IPS-18a (cell line): Measurements from ENCODE around the gene FAAH2.
"Not testable (repeated sequence)": the region's sequence is repeated elsewhere in the genome, so short reads cannot be mapped to it uniquely, and the experiment has no call there.

Experiments used
- H3K27ac ChIP-seq: one replicate; pipeline ENCODE4 v1.5.1; 2013; ENCODE audit warnings: low read length
- H3K27me3 ChIP-seq: one replicate; pipeline ENCODE4 v1.6.1; 2013; ENCODE audit warnings: mild to moderate bottlenecking, low read length; ENCODE audit not compliant: control insufficient read depth, insufficient read depth
- H3K36me3 ChIP-seq: one replicate; pipeline ENCODE4 v1.6.1; 2013; ENCODE audit warnings: low read depth, low read length; ENCODE audit not compliant: control insufficient read depth
- H3K4me1 ChIP-seq: one replicate; pipeline ENCODE4 v1.6.1; 2013; ENCODE audit warnings: low read depth, low read length; ENCODE audit not compliant: control insufficient read depth
- H3K4me3 ChIP-seq: one replicate; pipeline ENCODE4 v1.5.1; 2013; ENCODE audit warnings: low read length
- H3K9ac ChIP-seq: one replicate; pipeline ENCODE4 v1.6.1; 2013; ENCODE audit warnings: mild to moderate bottlenecking, low read length, moderate library complexity
- H3K9me3 ChIP-seq: one replicate; pipeline ENCODE4 v1.6.1; 2013; ENCODE audit warnings: low read depth, low read length; ENCODE audit not compliant: control insufficient read depth

Gene FAAH2

DNA sequence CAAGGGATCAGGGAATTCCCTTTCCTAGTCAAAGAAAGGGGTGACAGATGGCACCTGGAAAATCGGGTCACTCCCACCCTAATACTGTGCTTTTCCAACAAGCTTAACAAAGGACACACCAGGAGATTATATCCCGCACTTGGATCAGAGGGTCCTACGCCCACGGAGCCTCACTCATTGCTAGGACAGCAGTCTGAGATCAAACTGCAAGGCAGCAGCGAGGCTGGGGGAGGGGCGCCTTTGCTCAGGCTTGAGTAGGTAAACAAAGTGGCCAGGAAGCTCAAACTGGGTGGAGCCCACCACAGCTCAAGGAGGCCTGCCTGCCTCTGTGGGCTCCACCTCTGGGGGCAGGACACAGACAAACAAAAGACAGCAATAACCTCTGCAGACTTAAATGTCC lies 9.2 kb downstream of the FAAH2 start:
- not testable (repeated sequence) for H3K36me3 ChIP-seq, H3K27ac ChIP-seq, H3K9ac ChIP-seq, H3K27me3 ChIP-seq, H3K4me1 ChIP-seq, H3K4me3 ChIP-seq
- peaks cover 21% of the 10 kb centered on the region for H3K9me3 ChIP-seq

DNA sequence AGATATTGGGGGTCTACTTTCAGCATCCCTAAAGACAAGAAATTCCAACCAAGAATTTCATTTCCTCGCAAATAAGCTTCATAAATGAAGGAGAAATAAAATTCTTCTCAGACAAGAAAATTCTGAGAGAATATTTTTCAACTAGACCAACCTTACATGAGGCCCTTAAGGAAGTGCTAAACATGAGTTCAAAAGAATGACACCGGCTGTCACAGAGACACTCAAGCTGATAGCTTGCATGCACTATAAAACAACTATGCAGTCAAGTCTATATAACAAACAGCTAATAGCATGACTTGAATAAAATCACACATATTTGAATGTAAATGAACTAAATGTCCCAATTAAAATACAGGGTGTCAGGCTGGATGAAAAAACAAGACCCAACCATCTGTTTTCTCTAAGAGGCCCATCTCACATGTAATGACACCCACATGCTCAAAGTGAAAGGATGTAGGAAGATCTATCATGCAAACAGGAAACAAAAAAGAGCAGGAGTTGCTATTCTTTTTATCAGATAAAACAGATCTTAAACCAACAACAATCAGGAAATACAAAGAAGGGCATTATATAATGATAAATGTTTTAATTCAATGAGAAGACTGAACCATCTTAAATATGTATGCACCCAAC lies 27.2 kb downstream of the FAAH2 start:
- Histone ChIP-seq H3K27me3 (no peaks in the 10 kb centered on the region), H3K36me3 (no peaks in the 10 kb centered on the region), H3K9ac (no peak overlapping the region), H3K4me1 (no peaks in the 10 kb centered on the region), H3K27ac (no peak overlapping the region), H3K9me3 (peaks cover 47% of the 10 kb centered on the region), H3K4me3 (no peak overlapping the region)

DNA sequence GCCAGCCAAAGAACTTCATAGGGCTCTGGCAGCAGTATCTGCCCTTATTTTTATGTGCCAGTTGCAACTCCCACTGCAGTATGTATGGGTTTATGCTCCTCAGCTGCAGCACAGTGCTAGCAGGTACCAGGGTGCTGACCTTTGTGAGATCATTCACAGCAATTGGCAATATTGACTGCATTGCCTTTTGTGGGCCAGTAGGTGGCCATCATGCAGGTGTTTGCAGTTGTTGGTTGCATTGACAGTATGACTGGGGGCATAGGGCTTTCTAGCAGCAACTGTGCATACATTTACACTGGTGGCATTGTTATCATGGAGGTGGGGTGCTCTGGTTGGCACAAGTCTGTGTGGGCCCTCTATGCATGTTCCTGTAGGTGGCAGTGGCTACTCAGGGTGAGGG lies 42.5 kb downstream of the FAAH2 start:
- Histone ChIP-seq H3K9ac (no peak overlapping the region), H3K9me3 (peaks cover 6% of the 10 kb centered on the region), H3K4me3 (no peak overlapping the region), H3K36me3 (no peaks in the 10 kb centered on the region), H3K27me3 (no peaks in the 10 kb centered on the region), H3K4me1 (no peaks in the 10 kb centered on the region), H3K27ac (no peak overlapping the region)

DNA sequence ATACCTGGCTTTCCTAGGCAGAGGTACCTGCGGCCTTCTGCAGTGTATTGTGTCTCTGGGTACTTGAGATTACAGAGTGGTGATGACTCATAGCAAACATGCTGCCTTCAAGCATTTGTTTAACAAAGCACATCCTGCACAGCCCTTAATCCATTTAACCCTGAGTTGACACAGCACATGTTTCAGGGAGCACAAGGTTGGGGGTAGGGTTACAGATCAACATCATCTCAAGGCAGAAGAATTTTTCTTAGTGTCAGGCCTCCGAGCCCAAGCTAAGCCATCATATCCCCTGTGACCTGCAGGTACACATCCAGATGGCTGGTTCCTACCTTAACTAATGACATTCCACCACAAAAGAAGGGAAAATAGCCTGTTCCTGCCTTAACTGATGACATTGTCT lies 49.3 kb downstream of the FAAH2 start:
- H3K9me3 ChIP-seq = peaks cover 11% of the 10 kb centered on the region
- H3K27ac ChIP-seq, H3K4me3 ChIP-seq, H3K27me3 ChIP-seq, H3K36me3 ChIP-seq, H3K9ac ChIP-seq, H3K4me1 ChIP-seq: not testable (repeated sequence)

GRCh38 chrX:57353472-57354132 lies 67.1 kb downstream of the FAAH2 start:
- no peak overlapping the region for H3K27ac ChIP-seq
- no peaks in the 10 kb centered on the region for H3K27me3 ChIP-seq
- no peak overlapping the region for H3K9ac ChIP-seq
- no peaks in the 10 kb centered on the region for H3K36me3 ChIP-seq
- H3K4me3 ChIP-seq = no peak overlapping the region
- no peaks in the 10 kb centered on the region for H3K4me1 ChIP-seq
- H3K9me3 ChIP-seq = peaks cover 22% of the 10 kb centered on the region

GRCh38 chrX:57364145-57364544 lies 77.6 kb downstream of the FAAH2 start:
- Histone ChIP-seq H3K4me1 (no peaks in the 10 kb centered on the region), H3K9me3 (peaks cover 27% of the 10 kb centered on the region), H3K36me3 (no peaks in the 10 kb centered on the region), H3K27ac (no peak overlapping the region), H3K4me3 (no peak overlapping the region), H3K9ac (no peak overlapping the region), H3K27me3 (no peaks in the 10 kb centered on the region)

- Histone ChIP-seq H3K9me3 (peaks cover 26% of the 10 kb centered on the region), H3K36me3 (no peaks in the 10 kb centered on the region), H3K4me1 (no peaks in the 10 kb centered on the region), H3K9ac (no peak overlapping the region), H3K27me3 (no peaks in the 10 kb centered on the region), H3K27ac (no peak overlapping the region), H3K4me3 (no peak overlapping the region)
These were observed 79.9 kb downstream of the FAAH2 start for GRCh38 chrX:57366430-57366829.

- H3K4me1 ChIP-seq = no peaks in the 10 kb centered on the region
- H3K27me3 ChIP-seq = no peaks in the 10 kb centered on the region
- no peak overlapping the region for H3K9ac ChIP-seq
- H3K9me3 ChIP-seq = peaks cover 30% of the 10 kb centered on the region
- H3K27ac ChIP-seq = no peak overlapping the region
- H3K36me3 ChIP-seq = no peaks in the 10 kb centered on the region
- H3K4me3 ChIP-seq = no peak overlapping the region
These were observed 81.1 kb downstream of the FAAH2 start for GRCh38 chrX:57367649-57368048.

- Histone ChIP-seq H3K9me3 (peaks cover 26% of the 10 kb centered on the region), H3K4me1 (no peaks in the 10 kb centered on the region), H3K36me3 (no peaks in the 10 kb centered on the region), H3K27me3 (no peaks in the 10 kb centered on the region), H3K4me3 (no peak overlapping the region), H3K27ac (no peak overlapping the region), H3K9ac (no peak overlapping the region)
These were observed 81.7 kb downstream of the FAAH2 start for GRCh38 chrX:57368158-57368557.

- peaks cover 10% of the 10 kb centered on the region for H3K9me3 ChIP-seq
- H3K4me3 ChIP-seq = no peak overlapping the region
- H3K9ac ChIP-seq = no peak overlapping the region
- H3K36me3 ChIP-seq = no peaks in the 10 kb centered on the region
- H3K4me1 ChIP-seq = no peaks in the 10 kb centered on the region
- H3K27me3 ChIP-seq = no peaks in the 10 kb centered on the region
- no peak overlapping the region for H3K27ac ChIP-seq
These were observed 92.8 kb downstream of the FAAH2 start for GRCh38 chrX:57379296-57379695.

GRCh38 chrX:57380026-57380796 lies 93.7 kb downstream of the FAAH2 start:
- H3K27me3 ChIP-seq = no peaks in the 10 kb centered on the region
- no peaks in the 10 kb centered on the region for H3K36me3 ChIP-seq
- H3K4me1 ChIP-seq = no peaks in the 10 kb centered on the region
- H3K9ac ChIP-seq = no peak overlapping the region
- peaks cover 10% of the 10 kb centered on the region for H3K9me3 ChIP-seq
- H3K27ac ChIP-seq = no peak overlapping the region
- H3K4me3 ChIP-seq = no peak overlapping the region

GRCh38 chrX:57394162-57394561 lies 107.7 kb downstream of the FAAH2 start:
- H3K27me3 ChIP-seq, H3K9ac ChIP-seq, H3K4me1 ChIP-seq, H3K36me3 ChIP-seq, H3K27ac ChIP-seq, H3K4me3 ChIP-seq, H3K9me3 ChIP-seq: not testable (repeated sequence)
